OCI-LY7 (cell line): ENCODE measurements around the gene NEK2. TPM values are rescaled to one million over a fixed set of nuclear protein-coding genes. Genes with fewer than 3 reads are reported as not detected.
"Not testable (repeated sequence)": the region's sequence is repeated elsewhere in the genome, so short reads cannot be mapped to it uniquely, and the experiment has no call there.

Experiments
- BruUV-seq: library from RNA; stranded (reverse); fragments of 400-500 nt; replicated peaks from 2 replicates; lab custom pipeline; 2021; lab: Mats Ljungman, UMichigan
- CTCF ChIA-PET: fragments of 300-600 bp; sonication (Branson Sonifier 250); formaldehyde crosslinking; loops from one replicate; lab custom pipeline; 2022; ENCODE audit warnings: antibody characterized with exemption; ENCODE audit not compliant: unreplicated experiment; lab: Charles Lee
- POLR2A ChIA-PET: fragments of 300-600 bp; sonication (Branson Sonifier 250); formaldehyde crosslinking; loops from one replicate; lab custom pipeline; 2022; ENCODE audit warnings: antibody characterized with exemption; lab: Charles Lee
- DNase-seq: peaks from one replicate; pipeline ENCODE4 v3.0.0-alpha.2; 2015; ENCODE audit warnings: low spot score
- H2AFZ ChIP-seq: fragments of 200-600 bp; sonication (generic), shearing (Covaris generic); 2 replicates; pipeline ENCODE4 v1.6.1; 2014; ENCODE audit warnings: mild to moderate bottlenecking, antibody characterized with exemption, low read length, moderate library complexity
- H3K27ac ChIP-seq: fragments of 200-600 bp; sonication (generic); 2 replicates; pipeline ENCODE4 v1.5.1; 2014; ENCODE audit warnings: mixed run types, low read depth, mild to moderate bottlenecking, moderate library complexity, low read length, inconsistent platforms; ENCODE audit not compliant: poor library complexity, severe bottlenecking
- H3K36me3 ChIP-seq: fragments of 200-600 bp; sonication (generic); 2 replicates; pipeline ENCODE4 v1.6.1; 2014; ENCODE audit warnings: mild to moderate bottlenecking, antibody characterized with exemption, low read length, moderate library complexity, mixed read lengths; ENCODE audit not compliant: insufficient read depth
- H3K4me1 ChIP-seq: fragments of 200-600 bp; sonication (generic); 2 replicates; pipeline ENCODE4 v1.5.1; 2014; ENCODE audit warnings: mild to moderate bottlenecking, low read length; ENCODE audit not compliant: insufficient read depth, poor library complexity, severe bottlenecking
- H3K4me2 ChIP-seq: fragments of 200-600 bp; sonication (generic); 2 replicates; pipeline ENCODE4 v1.6.1; 2014; ENCODE audit warnings: mild to moderate bottlenecking, low read length
- H3K4me3 ChIP-seq: fragments of 200-600 bp; sonication (generic); 2 replicates; pipeline ENCODE4 v1.5.1; 2014; ENCODE audit warnings: mild to moderate bottlenecking, low read depth, low read length; ENCODE audit not compliant: poor library complexity, severe bottlenecking
- H3K79me2 ChIP-seq: fragments of 200-600 bp; sonication (generic); 2 replicates; pipeline ENCODE4 v1.6.1; 2016; ENCODE audit warnings: low read depth, mild to moderate bottlenecking, low read length, moderate library complexity, mixed read lengths; ENCODE audit not compliant: insufficient read depth
- H3K9me2 ChIP-seq: fragments of 200-600 bp; sonication (generic); 2 replicates; pipeline ENCODE4 v1.6.1; 2016; ENCODE audit warnings: mild to moderate bottlenecking, low read length, mixed read lengths; ENCODE audit not compliant: insufficient read depth
- H3K9me3 ChIP-seq: fragments of 200-600 bp; sonication (generic); 2 replicates; pipeline ENCODE4 v1.6.1; 2014; ENCODE audit warnings: mild to moderate bottlenecking, mixed run types, low read length, mixed read lengths
- H4K20me1 ChIP-seq: fragments of 200-600 bp; sonication (generic); 2 replicates; pipeline ENCODE4 v1.6.1; 2014; ENCODE audit warnings: mild to moderate bottlenecking, antibody characterized with exemption, low read length, moderate library complexity, mixed read lengths; ENCODE audit not compliant: insufficient read depth
- EZH2phosphoT487 ChIP-seq: fragments of 200-600 bp; sonication (generic); IDR thresholded peaks from 2 replicates; pipeline ENCODE4 v1.6.1; 2018; ENCODE audit warnings: low read depth, borderline replicate concordance, mild to moderate bottlenecking, mixed run types, antibody characterized with exemption, low read length, moderate library complexity, mixed read lengths
- intact Hi-C: fragments of 100-400 bp; cut with micrococcal nuclease; formaldehyde crosslinking; loops from one replicate; pipeline ENCODE4 v1.10.0; 2022; ENCODE audit not compliant: unreplicated experiment
- total RNA-seq, 2 experiments: library from RNA; depleted of rRNA in 1 of 2; stranded (reverse); fragments of >200 nt in 1 of 2; shearing (Covaris generic) in 1 of 2; gene quantifications; 2 replicates each; pipeline ENCODE4 v1.2.3, GENCODE V29; 2014 to 2022
- TF ChIP-seq, protein P1 (sequence below): fragments of 200-600 bp; sonication (generic); conservative IDR thresholded peaks from 2 replicates; pipeline ENCODE4 v1.5.1; 2014; ENCODE audit warnings: mild to moderate bottlenecking, antibody characterized with exemption, low read length, moderate library complexity, mixed read lengths

Gene NEK2
- total RNA-seq, 2 experiments from 2014 or later: 55.9 to 69.0 TPM

DNA sequence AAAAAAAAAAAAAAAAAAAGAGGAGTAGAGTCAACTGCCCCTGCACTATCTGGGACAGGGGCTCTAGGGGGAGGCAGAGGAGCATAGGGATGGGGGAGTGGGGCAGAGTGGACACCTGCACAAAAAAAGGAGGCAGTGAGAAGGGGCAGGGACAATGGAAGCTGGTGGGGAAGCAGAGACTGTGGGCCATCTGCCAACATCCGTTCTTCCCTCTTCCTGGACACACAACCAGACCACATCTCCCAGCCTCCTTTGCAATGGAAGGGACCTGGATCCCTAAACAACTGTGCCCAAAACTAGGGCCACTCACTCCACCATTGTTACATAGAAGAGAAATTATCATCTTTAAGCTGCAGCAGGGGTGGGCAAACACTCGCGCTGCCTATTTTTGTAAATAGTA lies 38.4 kb downstream of the NEK2 start:
- no TSS peak for BruUV-seq
- Histone ChIP-seq H3K4me1 (no peaks in the 10 kb centered on the region), H3K9me2 (no peaks in the 10 kb centered on the region), H3K9me3 (no peaks in the 10 kb centered on the region), H3K79me2 (no peaks in the 10 kb centered on the region), H3K4me2 (no peak overlapping the region), H4K20me1 (no peaks in the 10 kb centered on the region), H3K4me3 (no peak overlapping the region), H3K36me3 (no peaks in the 10 kb centered on the region), H2AFZ (no peak overlapping the region), H3K27ac (no peak overlapping the region)
- ChIA-PET POLR2A (interaction anchor here (0.6 kb wide), 1 partner anchor 601 kb away, joined by 3 read pairs; no protein-coding TSS in a partner anchor), CTCF (interaction anchor here (0.6 kb wide), 1 partner anchor 11 kb away, joined by 3 read pairs; no protein-coding TSS in a partner anchor)
- no peak for DNase-seq
- intact Hi-C loops: no loop called here
- TF ChIP-seq, protein P1, sequence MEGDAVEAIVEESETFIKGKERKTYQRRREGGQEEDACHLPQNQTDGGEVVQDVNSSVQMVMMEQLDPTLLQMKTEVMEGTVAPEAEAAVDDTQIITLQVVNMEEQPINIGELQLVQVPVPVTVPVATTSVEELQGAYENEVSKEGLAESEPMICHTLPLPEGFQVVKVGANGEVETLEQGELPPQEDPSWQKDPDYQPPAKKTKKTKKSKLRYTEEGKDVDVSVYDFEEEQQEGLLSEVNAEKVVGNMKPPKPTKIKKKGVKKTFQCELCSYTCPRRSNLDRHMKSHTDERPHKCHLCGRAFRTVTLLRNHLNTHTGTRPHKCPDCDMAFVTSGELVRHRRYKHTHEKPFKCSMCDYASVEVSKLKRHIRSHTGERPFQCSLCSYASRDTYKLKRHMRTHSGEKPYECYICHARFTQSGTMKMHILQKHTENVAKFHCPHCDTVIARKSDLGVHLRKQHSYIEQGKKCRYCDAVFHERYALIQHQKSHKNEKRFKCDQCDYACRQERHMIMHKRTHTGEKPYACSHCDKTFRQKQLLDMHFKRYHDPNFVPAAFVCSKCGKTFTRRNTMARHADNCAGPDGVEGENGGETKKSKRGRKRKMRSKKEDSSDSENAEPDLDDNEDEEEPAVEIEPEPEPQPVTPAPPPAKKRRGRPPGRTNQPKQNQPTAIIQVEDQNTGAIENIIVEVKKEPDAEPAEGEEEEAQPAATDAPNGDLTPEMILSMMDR: no peak

DNA sequence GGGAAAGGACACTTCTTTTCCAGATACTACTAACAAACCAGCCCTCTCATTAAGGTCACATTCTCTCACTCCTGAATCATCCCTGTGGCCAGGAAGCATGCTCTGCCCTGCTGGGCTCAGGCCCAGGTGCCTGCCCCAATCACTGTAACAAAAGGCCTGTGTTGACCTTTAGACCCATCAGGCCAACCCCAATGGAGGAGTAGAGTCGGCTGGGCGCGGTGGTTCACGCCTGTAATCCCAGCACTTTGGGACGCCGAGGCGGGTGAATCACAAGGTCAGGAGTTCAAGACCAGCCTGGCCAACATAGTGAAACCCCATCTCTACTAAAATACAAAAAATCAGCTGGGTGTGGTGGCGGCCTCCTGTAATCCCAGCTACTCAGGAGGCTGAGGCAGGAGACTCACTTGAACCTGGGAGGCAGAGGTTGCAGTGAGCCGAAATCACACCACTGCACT lies 38.8 kb downstream of the NEK2 start:
- H3K36me3 ChIP-seq, H3K4me1 ChIP-seq, CTCF ChIA-PET, intact Hi-C loops, DNase-seq, H2AFZ ChIP-seq, POLR2A ChIA-PET, BruUV-seq, H3K4me3 ChIP-seq, H3K9me3 ChIP-seq, H3K4me2 ChIP-seq, H4K20me1 ChIP-seq, H3K9me2 ChIP-seq, H3K27ac ChIP-seq, H3K79me2 ChIP-seq: not testable (repeated sequence)

DNA sequence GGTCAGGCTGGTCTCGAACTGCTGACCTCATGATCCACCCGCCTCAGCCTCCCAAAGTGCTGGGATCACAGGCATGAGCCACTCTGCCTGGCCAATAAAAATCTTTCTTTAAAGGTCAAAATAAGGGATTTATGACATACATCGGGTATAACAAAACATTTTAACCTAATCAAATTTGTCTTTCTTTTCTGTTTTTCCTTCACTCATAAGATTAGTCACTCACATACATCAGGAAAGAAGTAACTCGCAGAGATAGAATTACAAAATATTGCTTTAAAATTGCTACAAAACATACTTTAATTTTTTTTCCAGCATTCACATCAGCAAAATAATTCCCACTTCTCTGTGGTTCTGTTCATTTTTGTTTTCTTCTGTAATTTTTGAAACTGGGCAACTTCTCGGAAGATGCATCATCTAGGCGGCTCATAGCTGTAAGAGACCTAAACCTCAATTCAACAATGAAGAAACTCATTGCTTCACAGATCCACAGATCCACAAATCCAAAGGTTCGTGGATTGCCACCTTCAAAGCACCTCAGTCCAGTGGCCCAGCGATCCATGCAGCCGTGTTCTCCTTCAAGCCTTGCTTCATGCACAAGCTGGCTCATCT lies 39.7 kb downstream of the NEK2 start:
- CTCF ChIA-PET: no interaction called here
- H3K9me2 ChIP-seq: no peaks in the 10 kb centered on the region
- intact Hi-C loops: no loop called here
- no peaks in the 10 kb centered on the region for H4K20me1 ChIP-seq
- H3K4me1 ChIP-seq: no peaks in the 10 kb centered on the region
- BruUV-seq: no TSS peak
- H3K4me2 ChIP-seq: no peak overlapping the region
- H3K9me3 ChIP-seq: no peaks in the 10 kb centered on the region
- H3K4me3 ChIP-seq: no peak overlapping the region
- TF ChIP-seq EZH2phosphoT487: no peak
- TF ChIP-seq, protein P1: no peak
- H3K36me3 ChIP-seq: no peaks in the 10 kb centered on the region
- H3K79me2 ChIP-seq: no peaks in the 10 kb centered on the region
- H3K27ac ChIP-seq: no peak overlapping the region
- no peak overlapping the region for H2AFZ ChIP-seq
- DNase-seq: no peak
- POLR2A ChIA-PET: interaction anchor here (0.6 kb wide), 1 partner anchor 20 kb away, joined by 3 read pairs; no protein-coding TSS in a partner anchor
